Ovary (tissue), 9 donors: Measurements from ENCODE around the gene ABI3BP. TPM values are rescaled to one million over a fixed set of nuclear protein-coding genes. Genes with fewer than 3 reads are reported as not detected.
"Not testable (repeated sequence)": the region's sequence is repeated elsewhere in the genome, so short reads cannot be mapped to it uniquely, and the experiment has no call there.

Source experiments
- DNase-seq, 5 donors: peaks; one replicate each; pipeline ENCODE4 v3.0.0-alpha.2; 2019 to 2020
- H3K27ac ChIP-seq, 2 donors: fragments of 200-600 bp; one replicate each; pipeline versions ENCODE4 v1.5.1 to v1.8.0; 2019 to 2022
- H3K27me3 ChIP-seq: fragments of 200-600 bp; one replicate; pipeline ENCODE4 v1.8.0; 2022
- H3K36me3 ChIP-seq: fragments of 200-600 bp; sonication (generic); one replicate; pipeline ENCODE4 v1.5.1; 2019
- H3K4me1 ChIP-seq: one replicate; pipeline ENCODE4 v1.8.1; 2013; ENCODE audit warnings: mild to moderate bottlenecking, moderate library complexity; ENCODE audit not compliant: insufficient read depth
- H3K4me3 ChIP-seq: fragments of 200-600 bp; sonication (generic); one replicate; pipeline ENCODE4 v1.5.1; 2017
- H3K9me3 ChIP-seq, 2 donors: fragments of 200-600 bp in 1 of 2; sonication (generic) in 1 of 2; one replicate each; pipeline versions ENCODE4 v1.5.1 to v1.8.1; 2013 to 2019; ENCODE audit warnings: mild to moderate bottlenecking in 1 of 2, moderate library complexity in 1 of 2
- EP300 ChIP-seq: sonication (generic); formaldehyde crosslinking; IDR thresholded peaks from one replicate; pipeline ENCODE4 v1.6.1; 2017; ENCODE audit warnings: antibody characterized with exemption
- POLR2A ChIP-seq: fragments of 450-650 bp; IDR thresholded peaks from one replicate; pipeline ENCODE4 v1.6.1; 2017; ENCODE audit warnings: antibody characterized with exemption, mild to moderate bottlenecking, moderate library complexity
- WGBS, 3 donors: extraction: QIAGEN DNeasy Blood & Tissue Kit in 1 of 3; methylation state at CpG; one replicate each; pipeline versions ENCODE4 v1.1.5 to v1.1.7; 2013 to 2017; 5-methylcytosine and 5-hydroxymethylcytosine counted together
- intact Hi-C, 4 donors: fragments of 100-400 bp; cut with DNase I; formaldehyde crosslinking; loops; one replicate each; pipeline versions ENCODE4 v1.11.0 to v1.15.1; 2022 to 2023
- polyA plus RNA-seq, 2 donors: library from polyadenylated mRNA; stranded (reverse); fragments of 200-250 nt in 1 of 2; fragments of 350-450 nt in 1 of 2; fragmentation: Illumina TruSeq in 1 of 2; extraction: RNeasy Lipid Tissue Mini Kit (QIAGEN cat#74804) in 1 of 2; gene quantifications; one replicate each; pipeline ENCODE4 v1.2.3, GENCODE V29; 2013 to 2014
- total RNA-seq, 7 donors: library from RNA; depleted of rRNA in 2 of 7; stranded (reverse); fragments of >200 nt in 2 of 7; fragmentation: NEBNext Ultra II Directional in 3 of 7; extraction: Animal tissue kit (Norgen Biotek cat#: 25700) in 3 of 7; gene quantifications; one replicate each; pipeline versions ENCODE4 v1.1.0 to v1.2.4, GENCODE V29; 2016 to 2023
- TF ChIP-seq, protein P1 (sequence below), 3 donors: fragments of 450-650 bp in 2 of 3; fragments of 200-600 bp in 1 of 3; IDR thresholded peaks; one replicate each; pipeline versions ENCODE4 v1.5.1 to v1.8.0; 2016 to 2022; ENCODE audit warnings: antibody characterized with exemption in 3 of 3, mild to moderate bottlenecking in 1 of 3
- donor health status: DM: no; HTN: no; CAD: no; lungs with moderate emphysema.
- donor health status: DM: no; HTN: no; CAD: no.
- donor health status: Bipolar disorder and iron deficiency.
- donor health status: DM: yes; HTN: yes; CAD: no.
- donor health status: DM: no; HTN: no; CAD: no.
- donor health status: DM: yes; HTN: yes; CAD: no.

The ABI3BP gene
- total and polyA plus RNA-seq, 9 donors = 31.1 to 229 (median 84.1) TPM

DNA sequence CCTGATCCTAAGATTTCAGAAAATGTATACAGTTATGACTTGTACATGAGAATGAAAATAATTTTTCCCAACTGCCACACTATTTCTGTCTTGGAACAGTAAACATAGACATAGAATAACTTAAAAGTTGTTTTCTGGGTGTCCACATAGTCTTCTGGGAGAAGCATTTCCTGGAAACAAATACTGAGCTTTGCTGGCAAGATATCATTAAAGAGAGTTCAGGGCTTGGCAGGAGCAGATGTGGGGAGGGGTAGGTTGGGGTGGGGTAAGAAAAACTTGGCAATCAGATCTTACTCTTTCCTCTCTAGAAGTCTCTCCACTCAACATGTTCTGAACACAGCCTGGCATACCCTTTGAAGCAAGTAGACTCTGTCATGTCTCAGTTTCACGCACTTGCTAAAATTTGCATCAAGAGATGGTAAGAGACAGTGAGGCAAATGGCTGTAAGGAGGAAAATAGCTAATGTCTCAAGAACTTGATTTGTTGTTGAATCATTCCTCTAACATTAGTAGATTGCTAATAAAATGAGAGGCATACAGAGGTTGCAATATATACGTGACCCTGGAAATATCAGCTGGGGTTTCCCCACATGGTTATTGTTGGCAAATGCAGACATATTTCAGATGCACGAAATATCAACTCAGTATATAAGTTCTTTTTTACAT, 27.3 kb upstream of the ABI3BP start:
- no peak overlapping the region for H3K4me3 ChIP-seq
- no peaks in the 10 kb centered on the region for H3K9me3 ChIP-seq
- no peak for DNase-seq
- intact Hi-C loops = no loop called here
- H3K27ac ChIP-seq = no peak overlapping the region
- no peaks in the 10 kb centered on the region for H3K36me3 ChIP-seq
- peaks cover 2% of the 10 kb centered on the region for H3K4me1 ChIP-seq
- 80 to 87% (median 84%) methylated on average over 3 of the region's 3 CpGs for WGBS, 3 donors
- no peaks in the 10 kb centered on the region for H3K27me3 ChIP-seq
- TF ChIP-seq POLR2A (no peak), EP300 (no peak)
- TF ChIP-seq, protein P1, sequence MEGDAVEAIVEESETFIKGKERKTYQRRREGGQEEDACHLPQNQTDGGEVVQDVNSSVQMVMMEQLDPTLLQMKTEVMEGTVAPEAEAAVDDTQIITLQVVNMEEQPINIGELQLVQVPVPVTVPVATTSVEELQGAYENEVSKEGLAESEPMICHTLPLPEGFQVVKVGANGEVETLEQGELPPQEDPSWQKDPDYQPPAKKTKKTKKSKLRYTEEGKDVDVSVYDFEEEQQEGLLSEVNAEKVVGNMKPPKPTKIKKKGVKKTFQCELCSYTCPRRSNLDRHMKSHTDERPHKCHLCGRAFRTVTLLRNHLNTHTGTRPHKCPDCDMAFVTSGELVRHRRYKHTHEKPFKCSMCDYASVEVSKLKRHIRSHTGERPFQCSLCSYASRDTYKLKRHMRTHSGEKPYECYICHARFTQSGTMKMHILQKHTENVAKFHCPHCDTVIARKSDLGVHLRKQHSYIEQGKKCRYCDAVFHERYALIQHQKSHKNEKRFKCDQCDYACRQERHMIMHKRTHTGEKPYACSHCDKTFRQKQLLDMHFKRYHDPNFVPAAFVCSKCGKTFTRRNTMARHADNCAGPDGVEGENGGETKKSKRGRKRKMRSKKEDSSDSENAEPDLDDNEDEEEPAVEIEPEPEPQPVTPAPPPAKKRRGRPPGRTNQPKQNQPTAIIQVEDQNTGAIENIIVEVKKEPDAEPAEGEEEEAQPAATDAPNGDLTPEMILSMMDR (IDR thresholded peaks at IDR 0.05) = no peak

DNA sequence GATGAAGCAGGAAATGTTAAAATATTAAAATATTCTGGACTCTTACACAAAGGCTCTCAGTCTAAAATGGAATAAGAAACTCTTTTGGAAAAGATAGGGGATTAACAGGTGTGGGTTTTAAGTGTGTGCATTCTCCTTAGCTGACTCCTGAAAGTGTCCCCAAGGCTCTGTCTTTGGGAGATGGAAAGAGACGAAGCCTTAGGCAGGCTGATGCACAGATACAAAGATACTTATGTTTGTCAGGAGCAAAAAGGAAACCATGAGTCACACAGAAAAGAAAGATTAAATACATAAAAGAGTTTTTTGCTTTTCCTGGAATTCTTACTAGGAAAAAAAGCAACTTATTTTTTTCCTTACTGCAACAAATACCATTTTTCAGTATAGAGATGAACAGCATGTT, 23.8 kb upstream of the ABI3BP start:
- WGBS, 3 donors = 2 to 10% (median 8%) methylated on average over 1 of the region's 1 CpG
- peak overlapping the region in 1 of 2 donors; percentile 46 for H3K27ac ChIP-seq
- DNase-seq = no peak

DNA sequence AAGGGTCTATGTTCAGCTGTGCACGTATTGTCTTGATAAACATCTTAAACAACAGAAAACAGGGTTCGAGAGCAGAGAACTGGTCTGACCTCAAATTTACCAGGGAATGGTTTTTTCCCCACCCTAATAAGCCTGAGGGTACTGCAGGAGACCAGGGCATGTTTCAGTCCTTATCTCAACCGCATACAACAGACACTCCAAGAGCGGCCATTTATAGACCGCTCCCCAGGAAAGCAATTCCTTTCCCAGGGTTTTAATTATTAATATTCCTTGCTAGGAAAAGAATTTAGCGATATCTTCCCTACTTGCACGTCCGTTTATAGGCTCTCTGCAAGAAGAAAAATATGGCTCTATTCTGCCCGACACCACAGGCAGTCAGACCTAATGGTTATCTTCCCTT, 19.1 kb upstream of the ABI3BP start:
- WGBS, 3 donors = 94 to 96% (median 96%) methylated on average over 9 of the region's 9 CpGs
- H3K4me3 ChIP-seq, intact Hi-C loops: not testable (repeated sequence)

More for the DNA sequence above, 23.8 kb upstream of the ABI3BP start:
- H3K27me3 ChIP-seq = no peaks in the 10 kb centered on the region
- H3K4me1 ChIP-seq = peaks cover 2% of the 10 kb centered on the region
- no peak overlapping the region for H3K4me3 ChIP-seq
- no peaks in the 10 kb centered on the region for H3K36me3 ChIP-seq
- intact Hi-C loops = no loop called here
- TF ChIP-seq, protein P1 (IDR thresholded peaks at IDR 0.05) = no peak
- TF ChIP-seq POLR2A = no peak
- H3K9me3 ChIP-seq = no peaks in the 10 kb centered on the region

DNA sequence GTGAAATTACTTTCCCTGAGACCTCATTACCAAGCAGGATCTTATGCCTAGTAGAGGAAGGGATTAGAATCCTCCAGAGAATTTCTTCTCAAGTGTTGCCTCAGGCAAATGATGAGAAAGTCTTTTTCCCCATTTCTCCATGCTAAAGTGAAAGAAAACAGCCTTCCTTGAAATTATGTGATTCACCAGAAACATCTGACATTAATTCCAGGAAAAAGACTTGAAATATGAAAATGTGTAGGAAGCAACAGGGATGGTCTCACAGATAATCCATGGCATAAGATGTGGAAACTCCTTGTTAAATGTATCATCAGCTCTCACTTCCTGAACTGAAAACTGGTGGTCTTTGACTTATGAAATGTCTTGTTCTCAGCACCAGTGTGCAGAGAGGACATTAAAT, 17.9 kb upstream of the ABI3BP start:
- H3K27ac ChIP-seq = no peak overlapping the region
- intact Hi-C loops = no loop called here

More for the DNA sequence above, 19.1 kb upstream of the ABI3BP start:
- H3K27me3 ChIP-seq, H3K36me3 ChIP-seq, H3K27ac ChIP-seq, DNase-seq, H3K9me3 ChIP-seq, H3K4me1 ChIP-seq: not testable (repeated sequence)

DNA sequence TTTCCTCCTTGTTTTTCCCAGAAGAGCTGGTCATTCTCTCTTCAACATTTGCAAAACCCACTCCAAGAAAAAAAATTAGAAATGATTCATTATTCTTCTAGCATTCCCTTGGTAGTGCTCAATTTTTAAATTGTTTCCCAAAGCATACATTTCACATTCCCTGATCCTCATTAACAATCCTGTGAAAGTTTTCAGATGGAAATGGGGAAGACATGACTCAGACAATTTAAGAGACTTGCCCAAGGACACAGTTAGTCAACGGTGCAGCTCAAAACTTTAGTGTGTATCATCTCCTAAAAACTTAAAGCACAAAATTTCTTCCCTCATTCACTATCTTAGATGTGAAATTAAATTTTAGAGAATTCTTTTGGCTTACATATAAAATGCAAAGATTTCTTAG, 17.1 kb upstream of the ABI3BP start:
- intact Hi-C loops = no loop called here
- no peak for DNase-seq
- WGBS, 3 donors = 7 to 12% (median 11%) methylated on average over 1 of the region's 1 CpG
- Histone ChIP-seq H3K36me3 (no peaks in the 10 kb centered on the region), H3K4me3 (no peak overlapping the region), H3K9me3 (no peaks in the 10 kb centered on the region), H3K4me1 (no peaks in the 10 kb centered on the region), H3K27me3 (no peaks in the 10 kb centered on the region), H3K27ac (no peak overlapping the region)
- TF ChIP-seq, protein P1 (IDR thresholded peaks at IDR 0.05) = no peak
- TF ChIP-seq POLR2A (no peak), EP300 (no peak)

More for the DNA sequence above, 17.9 kb upstream of the ABI3BP start:
- Histone ChIP-seq H3K36me3 (no peaks in the 10 kb centered on the region), H3K27me3 (no peaks in the 10 kb centered on the region), H3K9me3 (no peaks in the 10 kb centered on the region), H3K4me3 (no peak overlapping the region), H3K4me1 (no peaks in the 10 kb centered on the region)
- no peak for DNase-seq
- TF ChIP-seq, protein P1 (IDR thresholded peaks at IDR 0.05) = no peak
